B cell (primary cell): ENCODE measurements around the gene NEGR1.

Source experiments
- EZH2 ChIP-seq: IDR thresholded peaks from 2 replicates; pipeline ENCODE4 v1.6.1; 2012; ENCODE audit warnings: borderline replicate concordance, low read depth, mild to moderate bottlenecking, moderate library complexity, low read length; ENCODE audit not compliant: insufficient read depth, poor library complexity, severe bottlenecking
- TF ChIP-seq, protein P1 (sequence below): fragments of 200-600 bp; IDR thresholded peaks from one replicate; pipeline ENCODE4 v1.8.0; 2022; ENCODE audit warnings: antibody characterized with exemption, mild to moderate bottlenecking

GRCh38 chr1:72119491-72119890 is 162.8 kb downstream of the NEGR1 start:
- TF ChIP-seq EZH2, result no peak
- TF ChIP-seq, protein P1, sequence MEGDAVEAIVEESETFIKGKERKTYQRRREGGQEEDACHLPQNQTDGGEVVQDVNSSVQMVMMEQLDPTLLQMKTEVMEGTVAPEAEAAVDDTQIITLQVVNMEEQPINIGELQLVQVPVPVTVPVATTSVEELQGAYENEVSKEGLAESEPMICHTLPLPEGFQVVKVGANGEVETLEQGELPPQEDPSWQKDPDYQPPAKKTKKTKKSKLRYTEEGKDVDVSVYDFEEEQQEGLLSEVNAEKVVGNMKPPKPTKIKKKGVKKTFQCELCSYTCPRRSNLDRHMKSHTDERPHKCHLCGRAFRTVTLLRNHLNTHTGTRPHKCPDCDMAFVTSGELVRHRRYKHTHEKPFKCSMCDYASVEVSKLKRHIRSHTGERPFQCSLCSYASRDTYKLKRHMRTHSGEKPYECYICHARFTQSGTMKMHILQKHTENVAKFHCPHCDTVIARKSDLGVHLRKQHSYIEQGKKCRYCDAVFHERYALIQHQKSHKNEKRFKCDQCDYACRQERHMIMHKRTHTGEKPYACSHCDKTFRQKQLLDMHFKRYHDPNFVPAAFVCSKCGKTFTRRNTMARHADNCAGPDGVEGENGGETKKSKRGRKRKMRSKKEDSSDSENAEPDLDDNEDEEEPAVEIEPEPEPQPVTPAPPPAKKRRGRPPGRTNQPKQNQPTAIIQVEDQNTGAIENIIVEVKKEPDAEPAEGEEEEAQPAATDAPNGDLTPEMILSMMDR, result no peak
